Keratinocyte (primary cell): ENCODE data around the gene DNAJA4. TPM values are rescaled to one million over a fixed set of nuclear protein-coding genes. Genes with fewer than 3 reads are reported as not detected.
"Not testable (repeated sequence)": the region's sequence is repeated elsewhere in the genome, so short reads cannot be mapped to it uniquely, and the experiment has no call there.

Source experiments
- DNase-seq: peaks from one replicate; pipeline ENCODE4 v3.0.0-alpha.2; 2011; ENCODE audit warnings: low read depth, missing footprints, low spot score
- FAIRE-seq: peaks from 2 replicates; lab custom pipeline; 2011; peaks lifted over from hg19 to GRCh38; lab: Jason Lieb, UNC
- H2AFZ ChIP-seq: 2 replicates; pipeline ENCODE4 v1.6.0; 2012; ENCODE audit warnings: low read length, control low read depth, inconsistent platforms; ENCODE audit not compliant: control insufficient read depth
- H3K27ac ChIP-seq: 2 replicates; pipeline ENCODE4 v1.5.1; 2011; ENCODE audit warnings: low read length; ENCODE audit not compliant: control insufficient read depth, insufficient read depth
- H3K27me3 ChIP-seq: 3 replicates; pipeline ENCODE4 v1.6.0; 2011; ENCODE audit warnings: low read length; ENCODE audit not compliant: control insufficient read depth, insufficient read depth; ENCODE audit errors: extremely low read depth
- H3K36me3 ChIP-seq, 2 experiments: 2 replicates in 1 of 2; 3 replicates in 1 of 2; pipeline ENCODE4 v1.5.1; 2011; ENCODE audit warnings: low read length in 2 of 2, mild to moderate bottlenecking in 1 of 2; ENCODE audit not compliant: control insufficient read depth in 2 of 2, insufficient read depth in 2 of 2; ENCODE audit errors: extremely low read depth in 1 of 2
- H3K4me1 ChIP-seq: 3 replicates; pipeline ENCODE4 v1.5.1; 2011; ENCODE audit warnings: low read length; ENCODE audit not compliant: control insufficient read depth, insufficient read depth; ENCODE audit errors: extremely low read depth
- H3K4me2 ChIP-seq: 3 replicates; pipeline ENCODE4 v1.6.0; 2011; ENCODE audit warnings: low read depth, low read length; ENCODE audit not compliant: control insufficient read depth, insufficient read depth; ENCODE audit errors: extremely low read depth
- H3K4me3 ChIP-seq, 3 experiments: fragments of 200-600 bp in 1 of 3; sonication (generic) in 1 of 3; 2 replicates in 2 of 3; 3 replicates in 1 of 3; pipeline ENCODE4 v1.5.1; 2011 to 2016; ENCODE audit warnings: low read length in 3 of 3, mild to moderate bottlenecking in 3 of 3, control low read depth in 2 of 3, inconsistent platforms in 1 of 3, low read depth in 1 of 3, mixed read lengths in 1 of 3, mixed run types in 1 of 3, moderate library complexity in 1 of 3; ENCODE audit not compliant: control insufficient read depth in 2 of 3, insufficient read depth in 2 of 3; ENCODE audit errors: extremely low read depth in 1 of 3
- H3K79me2 ChIP-seq: 2 replicates; pipeline ENCODE4 v1.6.0; 2012; ENCODE audit warnings: low read length; ENCODE audit not compliant: control insufficient read depth, insufficient read depth
- H3K9ac ChIP-seq: 3 replicates; pipeline ENCODE4 v1.6.0; 2011; ENCODE audit warnings: low read length; ENCODE audit not compliant: control insufficient read depth, insufficient read depth; ENCODE audit errors: extremely low read depth
- H3K9me1 ChIP-seq: 3 replicates; pipeline ENCODE4 v1.6.0; 2011; ENCODE audit warnings: low read length; ENCODE audit not compliant: control insufficient read depth, insufficient read depth; ENCODE audit errors: extremely low read depth
- H3K9me3 ChIP-seq: 2 replicates; pipeline ENCODE4 v1.5.1; 2012; ENCODE audit warnings: low read depth, low read length; ENCODE audit not compliant: control insufficient read depth
- H4K20me1 ChIP-seq: 3 replicates; pipeline ENCODE4 v1.6.0; 2011; ENCODE audit warnings: low read length; ENCODE audit not compliant: control insufficient read depth, insufficient read depth; ENCODE audit errors: extremely low read depth
- CTCF ChIP-seq, 3 experiments: IDR thresholded peaks in 1 of 3; conservative IDR thresholded peaks in 1 of 3; optimal IDR thresholded peaks in 1 of 3; 2 replicates in 2 of 3; 3 replicates in 1 of 3; pipeline versions ENCODE3 to v1.5.1; 2011; ENCODE audit warnings: low read length in 3 of 3, mild to moderate bottlenecking in 3 of 3, moderate library complexity in 2 of 3, control low read depth in 1 of 3, inconsistent platforms in 1 of 3; ENCODE audit not compliant: insufficient read depth in 2 of 3; ENCODE audit errors: extremely low read depth in 1 of 3
- dilution Hi-C: fragments of 300-500 bp; cut with MboI; formaldehyde crosslinking; loops from one replicate; pipeline ENCODE4 v1.7.0; 2020; ENCODE audit warnings: low sequenced_read_pairs; ENCODE audit not compliant: extremely low pct_ligation_motif_present
- polyA plus RNA-seq, 5 experiments: library from polyadenylated mRNA; depleted of rRNA in 3 of 5; stranded (reverse) in 3 of 5; stranded (forward) in 1 of 5; unstranded in 1 of 5; fragments of >200 nt; gene quantifications; 1 replicate in 1 of 5; 2 replicates in 3 of 5; 3 replicates in 1 of 5; pipeline versions ENCODE4 v1.2.1 to v1.2.3, GENCODE V29; 2011 to 2012; ENCODE audit warnings: missing spikeins in 2 of 5, low read depth in 1 of 5, low replicate concordance in 1 of 5

The DNAJA4 gene
- polyA plus RNA-seq, 1 donor (not counting 4 experiments of a cell fraction or from before 2014, with no cell fraction given) = 4.1 TPM

DNA sequence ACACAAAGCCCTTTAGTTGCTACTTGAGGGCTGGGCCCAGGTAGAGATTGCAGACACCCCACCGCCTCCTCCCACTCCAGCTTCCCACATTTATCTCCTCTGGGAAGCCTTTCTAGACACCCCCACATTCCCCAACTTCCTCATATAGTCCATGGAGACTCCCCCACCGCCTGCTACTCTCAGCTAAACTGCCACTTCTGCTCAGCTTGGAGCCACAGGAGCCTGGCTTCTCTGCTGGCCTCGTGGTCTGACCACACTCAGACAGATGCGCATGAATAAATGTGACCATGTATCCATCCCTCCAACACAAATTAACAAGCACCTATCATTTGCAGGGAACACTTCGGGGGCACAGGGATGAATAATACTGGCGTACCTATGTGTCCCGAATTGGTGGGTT, 19.5 kb upstream of the DNAJA4 start:
- dilution Hi-C loops = no loop called here
- Histone ChIP-seq H3K27me3 (no peaks in the 10 kb centered on the region), H3K4me3 (no peak overlapping the region), H3K4me1 (no peaks in the 10 kb centered on the region), H3K36me3 (no peaks in the 10 kb centered on the region), H3K27ac (no peak overlapping the region), H2AFZ (no peak overlapping the region), H3K9me3 (no peaks in the 10 kb centered on the region), H3K9ac (no peak overlapping the region), H4K20me1 (no peaks in the 10 kb centered on the region), H3K4me2 (no peak overlapping the region), H3K9me1 (no peaks in the 10 kb centered on the region), H3K79me2 (no peaks in the 10 kb centered on the region)
- no peak for DNase-seq
- TF ChIP-seq CTCF (optimal IDR thresholded peaks at IDR 0.05 in 1 of 3, IDR thresholded peaks at IDR 0.05 in 1 of 3, conservative IDR thresholded peaks at IDR 0.05 in 1 of 3; ENCODE audit: extremely low read depth in 1 of 3, insufficient read depth in 2 of 3, low read length in 3 of 3) = no peak
- no peak for FAIRE-seq

DNA sequence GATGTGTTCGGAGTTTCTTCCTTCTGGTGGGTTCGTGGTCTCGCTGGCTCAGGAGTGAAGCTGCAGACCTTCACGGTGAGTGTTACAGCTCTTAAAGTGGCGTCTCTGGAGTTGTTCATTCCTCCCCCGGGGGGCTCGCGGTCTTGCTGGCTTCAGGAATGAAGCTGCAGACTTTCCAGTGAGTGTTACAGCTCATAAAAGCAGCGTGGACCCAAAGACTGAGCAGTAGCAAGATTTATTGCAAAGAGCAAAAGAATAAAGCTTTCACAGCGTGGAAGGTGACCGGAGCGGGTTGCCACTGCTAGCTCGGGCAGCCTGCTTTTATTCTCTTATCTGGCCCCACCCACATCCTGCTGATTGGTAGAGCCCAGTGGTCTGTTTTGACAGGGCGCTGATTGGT, 19.0 kb upstream of the DNAJA4 start:
- H2AFZ ChIP-seq, H3K36me3 ChIP-seq, H3K4me3 ChIP-seq, DNase-seq, H3K9ac ChIP-seq, H3K27ac ChIP-seq, H3K4me1 ChIP-seq, dilution Hi-C loops, H3K79me2 ChIP-seq, H3K9me3 ChIP-seq, FAIRE-seq, H3K9me1 ChIP-seq, H4K20me1 ChIP-seq, H3K4me2 ChIP-seq, H3K27me3 ChIP-seq: not testable (repeated sequence)

GRCh38 chr15:78245976-78246620, 18.3 kb upstream of the DNAJA4 start:
- H2AFZ ChIP-seq, H3K9me3 ChIP-seq, H3K4me3 ChIP-seq, H3K4me1 ChIP-seq, H3K36me3 ChIP-seq, H3K4me2 ChIP-seq, H3K79me2 ChIP-seq, H3K9ac ChIP-seq, H4K20me1 ChIP-seq, FAIRE-seq, DNase-seq, H3K27me3 ChIP-seq, H3K9me1 ChIP-seq, H3K27ac ChIP-seq, dilution Hi-C loops: not testable (repeated sequence)
